Mucosa of gallbladder (tissue), 1 donor: ENCODE results near the gene TSPAN19. TPM values are rescaled to one million over a fixed set of nuclear protein-coding genes. Genes with fewer than 3 reads are reported as not detected.

Source experiments
- DNase-seq: peaks from one replicate; pipeline ENCODE4 v3.0.0-alpha.2; 2020; ENCODE audit warnings: low spot score
- total RNA-seq: library from RNA; stranded (reverse); gene quantifications from one replicate; pipeline ENCODE4 v1.2.1, GENCODE V29; 2021
- donor health status: DM: no; HTN: no; CAD: no.

TSPAN19 gene
- total RNA-seq, 1 donor from 2014 or later, result not detected

DNA sequence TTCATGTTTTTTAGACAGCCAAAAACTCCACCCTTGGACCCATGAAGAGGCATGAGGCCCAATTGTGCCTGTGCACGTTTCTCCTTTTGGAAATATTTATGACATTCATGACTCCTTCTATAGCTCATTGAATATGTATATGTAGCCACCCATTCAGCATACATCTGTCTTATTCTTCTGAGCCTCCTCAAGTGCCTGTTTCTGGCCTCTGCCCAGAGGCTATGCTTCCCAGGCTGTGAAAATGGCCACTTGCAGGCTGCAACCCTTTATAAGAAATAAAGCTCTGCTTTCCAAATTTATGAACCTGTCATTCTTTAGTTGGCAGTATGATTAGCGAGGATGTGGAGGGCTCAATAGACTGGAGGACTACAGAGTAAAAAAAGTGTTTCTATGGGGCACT, 35.3 kb downstream of the TSPAN19 start:
- DNase-seq, result no peak

DNA sequence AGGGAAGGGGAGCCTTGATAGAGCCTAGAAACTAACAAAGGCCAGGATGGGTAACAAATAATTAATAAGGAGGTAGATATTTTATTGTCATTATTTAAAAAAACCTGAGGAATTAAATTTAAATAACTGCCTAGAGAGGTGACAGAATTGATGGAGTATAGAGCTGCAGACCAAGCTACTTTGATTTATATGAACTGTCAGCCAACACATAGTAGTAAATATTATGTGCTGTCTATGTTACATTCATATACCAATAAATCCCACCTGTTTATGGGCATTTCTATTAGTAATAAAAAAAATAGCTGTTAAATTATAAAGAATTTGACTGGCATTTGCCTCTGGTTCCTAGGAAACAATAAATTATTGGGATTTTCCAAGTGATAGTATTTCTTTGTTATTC, 37.7 kb downstream of the TSPAN19 start:
- no peak for DNase-seq

DNA sequence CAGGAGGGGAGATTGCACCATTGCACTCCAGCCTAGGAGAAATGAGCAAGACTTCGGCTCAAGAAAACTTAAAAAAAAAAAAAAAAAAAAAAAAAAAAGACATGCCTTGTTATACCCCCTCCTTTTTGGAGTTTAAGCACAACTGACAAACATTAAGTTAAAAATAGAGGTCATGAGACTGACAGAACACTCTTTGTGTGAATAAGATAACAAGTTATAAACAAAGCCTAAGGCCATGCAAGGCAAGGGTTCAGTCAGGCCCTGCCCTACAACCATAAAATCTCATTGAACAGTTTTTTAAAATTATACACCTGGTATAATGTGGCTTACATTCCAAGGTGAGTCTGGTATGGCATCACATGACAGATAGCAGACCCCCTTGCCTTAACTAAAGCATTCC, 39.3 kb downstream of the TSPAN19 start:
- no peak for DNase-seq

GRCh38 chr12:84995641-84996040, 40.4 kb downstream of the TSPAN19 start:
- no peak for DNase-seq

DNA sequence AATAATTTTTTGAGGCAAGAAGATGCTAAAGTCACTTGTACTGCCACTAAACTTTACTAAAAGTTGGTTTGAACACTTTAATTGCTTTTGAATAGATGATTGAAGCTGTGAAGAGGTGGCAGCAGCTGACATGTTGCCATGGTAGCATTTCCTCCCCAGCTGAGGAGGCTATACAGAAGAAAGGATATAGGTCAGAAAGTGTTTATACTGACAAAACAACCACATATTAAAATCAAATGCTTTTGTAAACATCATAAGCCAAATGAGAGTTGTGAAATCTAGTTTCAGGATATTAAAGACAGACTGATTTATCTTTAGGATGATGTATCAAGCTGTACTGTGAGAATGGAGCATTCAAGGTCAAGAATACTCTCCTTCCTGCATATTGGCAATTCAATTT, 41.7 kb downstream of the TSPAN19 start:
- no peak for DNase-seq

DNA sequence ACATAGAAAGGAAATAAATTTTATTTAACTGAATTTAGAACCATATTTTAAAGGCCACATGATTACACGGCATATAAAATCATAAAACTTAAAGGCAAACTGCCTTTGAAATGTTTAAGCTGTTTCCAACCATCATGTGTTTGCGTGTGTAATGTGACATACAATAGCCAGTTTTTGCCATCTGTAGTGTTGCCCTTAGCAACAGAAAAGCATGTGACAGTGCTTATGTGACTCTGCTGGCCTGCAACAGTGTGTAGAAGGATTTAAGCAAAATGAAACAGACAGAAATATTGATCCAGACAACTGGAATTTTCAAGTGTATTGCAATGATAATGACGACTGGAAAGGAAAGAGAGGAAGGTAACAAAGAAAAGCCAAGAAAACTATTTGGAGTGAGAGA, 49.5 kb downstream of the TSPAN19 start:
- DNase-seq, result no peak

DNA sequence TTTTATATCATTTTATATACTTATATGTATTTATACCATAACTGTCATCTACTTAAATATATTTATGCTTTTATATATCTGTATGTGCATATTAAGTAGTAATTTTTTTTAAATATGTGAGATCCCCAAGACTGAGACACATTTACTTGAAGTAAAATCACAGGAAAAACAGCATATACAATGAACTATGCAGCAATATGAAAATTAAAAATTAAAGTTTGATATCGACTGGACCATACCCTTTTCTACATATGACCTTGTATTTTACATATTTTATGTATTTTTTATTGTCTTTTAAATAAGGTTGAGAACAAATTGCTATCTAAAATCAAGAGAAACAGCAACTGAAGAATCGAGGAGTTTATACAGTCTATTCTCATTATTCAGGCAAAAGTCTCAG, 50.0 kb downstream of the TSPAN19 start:
- DNase-seq, result no peak

DNA sequence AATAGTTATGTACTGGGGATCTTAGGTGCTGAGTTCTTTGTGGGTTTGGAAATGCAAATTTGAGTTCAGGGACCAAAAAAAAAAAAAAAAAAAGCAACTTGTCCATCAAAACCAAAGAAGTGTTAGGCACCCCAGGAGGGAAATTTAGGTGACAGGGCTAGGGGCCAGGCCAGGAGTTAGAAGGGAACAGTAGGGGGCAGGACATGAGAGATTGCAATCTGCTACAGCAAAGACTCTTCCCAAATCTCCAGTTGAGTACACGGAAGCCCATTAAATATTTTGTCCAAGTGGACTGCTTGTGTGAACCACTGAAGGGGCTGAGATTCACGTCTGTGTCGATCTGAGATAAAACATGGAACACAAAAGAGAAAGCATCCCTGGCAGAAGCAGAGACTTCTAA, 52.8 kb downstream of the TSPAN19 start:
- DNase-seq, result no peak

DNA sequence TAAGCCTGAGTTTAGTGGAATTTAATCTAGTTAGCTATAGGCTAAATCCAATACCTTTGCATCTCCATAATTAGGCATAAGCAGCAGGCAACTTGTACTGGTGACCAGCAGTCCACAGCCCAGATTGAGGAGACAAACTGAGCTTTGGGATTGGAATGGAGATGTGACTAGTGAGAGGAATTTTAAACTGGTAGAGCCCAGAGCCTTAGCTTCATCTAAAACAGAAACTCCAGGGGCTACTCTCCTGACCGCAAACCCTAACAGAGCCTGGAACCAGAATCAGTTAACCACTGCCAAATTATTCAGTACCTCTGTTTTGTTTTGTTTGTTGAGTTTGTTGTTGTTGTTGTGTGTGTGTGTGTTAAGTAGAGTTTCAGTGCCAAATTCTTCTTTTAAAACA, 53.2 kb downstream of the TSPAN19 start:
- DNase-seq, result no peak

GRCh38 chr12:84978921-84979320, 57.2 kb downstream of the TSPAN19 start:
- no peak for DNase-seq

DNA sequence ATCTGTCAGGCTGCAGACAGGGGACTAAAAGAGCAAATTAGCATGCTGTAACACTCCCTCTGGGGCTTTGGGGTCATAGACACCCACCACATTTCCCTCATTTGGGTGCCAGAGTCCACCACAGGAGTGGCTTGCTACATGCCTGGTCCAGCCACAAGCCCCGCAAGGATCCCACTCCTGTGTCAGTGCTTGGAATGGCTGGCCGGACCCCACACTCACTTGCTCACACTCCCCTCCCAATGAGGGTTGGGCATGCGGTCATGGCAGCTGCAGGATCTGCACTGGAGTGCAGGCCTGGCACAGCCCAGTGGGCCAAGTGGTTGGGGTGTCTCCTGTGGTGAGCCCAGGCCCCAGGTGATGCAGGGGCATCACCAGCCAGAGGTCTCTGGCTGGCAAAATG, 59.9 kb downstream of the TSPAN19 start:
- DNase-seq, result no peak

GRCh38 chr12:84974155-84974815, 61.8 kb downstream of the TSPAN19 start:
- no peak for DNase-seq

DNA sequence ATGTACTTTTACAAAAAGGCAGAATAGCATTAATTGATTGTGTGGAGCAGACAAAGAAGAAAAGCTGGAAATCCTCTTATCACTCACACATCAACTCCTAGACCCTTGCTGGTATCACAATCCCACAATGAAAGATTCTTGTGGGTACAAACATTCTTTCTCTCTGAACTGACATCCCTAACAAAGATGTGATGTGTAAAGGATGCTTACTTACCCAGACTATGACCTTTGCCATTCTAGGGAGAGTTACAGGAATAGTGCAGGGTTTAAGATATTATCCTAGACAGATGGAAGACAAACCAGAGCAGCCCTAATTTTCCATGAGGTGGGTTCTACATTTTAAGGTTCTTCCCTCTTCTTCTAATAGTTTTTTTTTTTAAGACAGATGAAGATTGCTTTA, 63.1 kb downstream of the TSPAN19 start:
- DNase-seq, result no peak

- DNase-seq, result no peak
Observed at GRCh38 chr12:84969226-84969625, 66.9 kb downstream of the TSPAN19 start.

Other genes with a start within 250 kb of the TSPAN19 start
- 0.12 TPM for gene SLC6A15, start 123.5 kb downstream of the TSPAN19 start, total RNA-seq
- 2.0 TPM for gene LRRIQ1, start 74 bp upstream of the TSPAN19 start, total RNA-seq
- not detected for gene ALX1, start 243.9 kb upstream of the TSPAN19 start, total RNA-seq